ENCODE results near the gene PDE4D. TPM values are rescaled to one million over a fixed set of nuclear protein-coding genes. Genes with fewer than 3 reads are reported as not detected.

Gene PDE4D
- total RNA-seq, 2 experiments from 2014 or later: 0.50 to 0.51 TPM

- no peak for DNase-seq (ENCODE audit: low spot score)
- ChIA-PET CTCF (ENCODE audit: unreplicated experiment) (no interaction called here), POLR2A (no interaction called here)
- TF ChIP-seq EZH2phosphoT487 (IDR thresholded peaks at IDR 0.05; ENCODE audit: borderline replicate concordance, low read depth, low read length) (no peak), CTCF (conservative IDR thresholded peaks at IDR 0.05; ENCODE audit: low read length) (no peak)
- no TSS peak for BruUV-seq (replicated peaks)
- Histone ChIP-seq H2AFZ (ENCODE audit: low read length) (no peak overlapping the region), H4K20me1 (ENCODE audit: insufficient read depth, low read length) (no peaks in the 10 kb centered on the region), H3K36me3 (ENCODE audit: insufficient read depth, low read length) (no peaks in the 10 kb centered on the region), H3K27ac (ENCODE audit: low read depth, low read length, poor library complexity, severe bottlenecking) (no peak overlapping the region), H3K79me2 (ENCODE audit: insufficient read depth, low read depth, low read length) (no peaks in the 10 kb centered on the region), H3K4me2 (ENCODE audit: low read length) (no peak overlapping the region), H3K4me3 (ENCODE audit: low read depth, low read length, poor library complexity, severe bottlenecking) (no peak overlapping the region), H3K9me2 (ENCODE audit: insufficient read depth, low read length) (no peaks in the 10 kb centered on the region), H3K9me3 (ENCODE audit: low read length) (no peaks in the 10 kb centered on the region), H3K4me1 (ENCODE audit: insufficient read depth, low read length, poor library complexity, severe bottlenecking) (no peaks in the 10 kb centered on the region)
- intact Hi-C loops (cut with micrococcal nuclease; ENCODE audit: unreplicated experiment): no loop called here
These were observed 929.7 kb downstream of the PDE4D start for GRCh38 chr5:58963821-58964220.

- ChIA-PET CTCF (ENCODE audit: unreplicated experiment) (no interaction called here), POLR2A (no interaction called here)
- Histone ChIP-seq H3K4me2 (ENCODE audit: low read length) (no peak overlapping the region), H3K79me2 (ENCODE audit: insufficient read depth, low read depth, low read length) (no peaks in the 10 kb centered on the region), H3K27ac (ENCODE audit: low read depth, low read length, poor library complexity, severe bottlenecking) (no peak overlapping the region), H4K20me1 (ENCODE audit: insufficient read depth, low read length) (no peaks in the 10 kb centered on the region), H3K9me3 (ENCODE audit: low read length) (no peaks in the 10 kb centered on the region), H3K4me1 (ENCODE audit: insufficient read depth, low read length, poor library complexity, severe bottlenecking) (no peaks in the 10 kb centered on the region), H3K4me3 (ENCODE audit: low read depth, low read length, poor library complexity, severe bottlenecking) (no peak overlapping the region), H2AFZ (ENCODE audit: low read length) (no peak overlapping the region), H3K36me3 (ENCODE audit: insufficient read depth, low read length) (no peaks in the 10 kb centered on the region), H3K9me2 (ENCODE audit: insufficient read depth, low read length) (no peaks in the 10 kb centered on the region)
- TF ChIP-seq CTCF (conservative IDR thresholded peaks at IDR 0.05; ENCODE audit: low read length) (no peak), EZH2phosphoT487 (IDR thresholded peaks at IDR 0.05; ENCODE audit: borderline replicate concordance, low read depth, low read length) (no peak)
- intact Hi-C loops (cut with micrococcal nuclease; ENCODE audit: unreplicated experiment): no loop called here
- no peak for DNase-seq (ENCODE audit: low spot score)
- BruUV-seq (replicated peaks): no TSS peak
These were observed 930.2 kb downstream of the PDE4D start for GRCh38 chr5:58963361-58963760.

- no TSS peak for BruUV-seq (replicated peaks)
- ChIA-PET POLR2A (interaction anchor here (0.6 kb wide), 1 partner anchor 16 kb away, joined by 3 read pairs; no protein-coding TSS in a partner anchor), CTCF (ENCODE audit: unreplicated experiment) (interaction anchor here (0.6 kb wide), 1 partner anchor 1203 kb away, joined by 3 read pairs; no protein-coding TSS in a partner anchor)
- Histone ChIP-seq H3K4me3 (ENCODE audit: low read depth, low read length, poor library complexity, severe bottlenecking) (no peak overlapping the region), H3K36me3 (ENCODE audit: insufficient read depth, low read length) (no peaks in the 10 kb centered on the region), H3K9me3 (ENCODE audit: low read length) (no peaks in the 10 kb centered on the region), H3K9me2 (ENCODE audit: insufficient read depth, low read length) (no peaks in the 10 kb centered on the region), H3K4me1 (ENCODE audit: insufficient read depth, low read length, poor library complexity, severe bottlenecking) (no peaks in the 10 kb centered on the region), H4K20me1 (ENCODE audit: insufficient read depth, low read length) (no peaks in the 10 kb centered on the region), H3K79me2 (ENCODE audit: insufficient read depth, low read depth, low read length) (no peaks in the 10 kb centered on the region), H2AFZ (ENCODE audit: low read length) (no peak overlapping the region), H3K27ac (ENCODE audit: low read depth, low read length, poor library complexity, severe bottlenecking) (no peak overlapping the region), H3K4me2 (ENCODE audit: low read length) (no peak overlapping the region)
- no peak for TF ChIP-seq EZH2phosphoT487 (IDR thresholded peaks at IDR 0.05; ENCODE audit: borderline replicate concordance, low read depth, low read length)
- no peak for TF ChIP-seq CTCF (conservative IDR thresholded peaks at IDR 0.05; ENCODE audit: low read length)
- intact Hi-C loops (cut with micrococcal nuclease; ENCODE audit: unreplicated experiment): no loop called here
- DNase-seq (ENCODE audit: low spot score): no peak
These were observed 931.8 kb downstream of the PDE4D start for GRCh38 chr5:58961631-58962280.
